RPMI8226 (cell line): ENCODE measurements around the gene BEST2.
A peak's percentile ranks its signal among the peaks of the same experiment; 100 is the strongest.

Experiments
- DNase-seq: peaks from one replicate; pipeline ENCODE4 v3.0.0-alpha.2; 2015

Gene BEST2

DNA sequence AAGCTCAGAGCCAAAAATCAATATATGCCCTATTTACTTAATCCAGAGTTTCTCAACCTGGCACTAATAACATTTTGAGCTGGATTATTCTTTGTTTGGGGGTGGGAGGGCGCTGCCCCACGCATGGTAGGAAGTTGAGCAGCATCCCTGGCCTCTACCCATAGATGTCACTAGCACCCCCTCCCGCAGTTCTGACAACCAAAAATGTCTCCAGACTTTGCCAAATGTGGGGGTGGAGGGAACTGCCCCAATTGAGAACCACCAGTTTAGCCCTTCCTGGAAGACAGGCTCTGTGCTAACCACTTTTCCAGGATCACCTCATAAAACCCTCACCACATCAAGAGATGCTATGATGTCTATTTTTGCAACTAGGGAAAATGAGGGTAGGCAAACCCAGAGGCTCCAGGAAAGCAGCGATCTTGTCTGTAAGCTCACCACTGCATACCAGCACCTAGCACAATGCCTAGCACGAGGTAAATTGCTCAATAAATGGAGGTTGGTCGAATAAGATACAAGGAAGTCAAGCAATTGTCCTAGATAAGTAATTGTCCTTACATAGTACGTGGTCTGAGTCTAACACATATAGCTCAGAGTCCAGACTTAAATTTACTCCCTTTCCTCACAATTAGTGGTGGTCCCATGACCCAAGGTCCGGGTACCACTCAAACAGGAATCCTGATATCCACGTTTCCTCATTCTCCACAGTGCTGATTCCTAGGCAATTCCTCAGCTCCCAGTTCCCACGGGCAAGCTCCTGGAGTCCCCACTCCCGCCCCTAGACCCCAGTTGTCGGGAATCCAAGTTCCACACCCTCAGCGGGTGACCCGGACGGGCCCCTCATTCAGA is 18.0 kb upstream of the BEST2 start:
- DNase-seq, result peak; percentile 80

DNA sequence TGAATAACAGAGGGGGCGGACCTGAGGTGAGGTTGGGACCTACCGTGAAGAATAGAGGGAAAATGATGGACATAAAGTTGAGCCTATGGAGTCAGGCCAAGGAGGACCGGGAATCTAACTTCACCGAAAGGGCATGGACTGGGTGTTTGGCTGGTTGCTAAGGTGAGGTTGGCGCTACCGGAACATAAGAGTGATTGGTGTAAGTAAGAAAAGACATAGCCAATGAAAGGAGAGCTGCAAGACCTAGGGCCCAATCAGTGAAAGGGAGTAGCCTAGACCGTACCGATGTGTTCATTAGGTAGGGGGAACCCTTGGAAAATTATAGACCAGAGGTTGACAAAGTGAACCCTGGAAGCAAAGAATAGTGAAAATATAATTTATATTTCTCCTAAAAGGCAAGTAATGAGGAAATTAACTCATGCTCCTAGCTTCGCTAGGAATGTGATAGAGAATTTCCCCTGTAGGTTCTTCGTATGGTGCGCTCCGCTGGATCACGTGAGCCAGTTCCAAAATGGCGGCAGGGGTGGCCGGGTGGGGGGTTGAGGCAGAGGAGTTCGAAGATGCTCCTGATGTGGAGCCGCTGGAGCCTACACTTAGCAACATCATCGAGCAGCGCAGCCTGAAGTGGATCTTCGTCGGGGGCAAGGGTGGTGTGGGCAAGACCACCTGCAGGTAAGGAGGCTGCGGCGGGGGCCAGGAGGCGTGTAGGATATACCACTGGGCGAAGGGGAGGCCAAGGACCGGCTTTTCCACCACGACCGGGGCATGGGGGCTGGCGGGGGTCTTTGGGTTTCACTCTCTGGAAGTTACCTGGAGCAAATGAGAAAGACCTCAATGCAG is 14.4 kb upstream of the BEST2 start, which contains the start of gene GET3:
Gene GET3, plus strand, starts transcription at position 503 of the 840 bp plus-strand sequence. Its CDS starts 9 bp downstream, at position 512.
- peak; percentile 92 for DNase-seq

DNA sequence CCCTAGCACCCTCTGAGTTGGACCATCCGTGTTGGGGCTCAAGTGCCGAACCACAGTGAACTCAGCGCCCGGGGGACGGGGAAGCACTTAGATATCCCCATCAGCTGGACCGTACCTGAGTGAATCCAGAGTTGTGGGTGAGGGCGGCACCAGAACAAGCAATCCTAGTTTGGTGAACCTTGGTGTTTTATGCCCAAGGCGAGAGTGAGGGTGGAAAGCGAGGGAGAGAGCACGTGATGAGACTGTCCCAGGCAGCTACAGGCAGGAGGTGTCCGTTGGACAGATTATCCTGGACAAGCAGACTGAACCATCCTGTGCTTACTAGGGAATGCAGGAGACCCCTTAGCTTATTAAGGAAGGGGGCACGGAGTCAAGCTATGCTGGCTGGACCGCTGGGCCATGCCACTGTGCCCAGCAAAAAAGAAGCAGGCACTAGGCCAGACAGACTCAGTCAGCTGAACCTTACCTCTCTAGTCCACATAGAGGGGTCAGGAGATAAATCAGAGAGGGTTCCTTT is 13.7 kb upstream of the BEST2 start:
- DNase-seq, result no peak

DNA sequence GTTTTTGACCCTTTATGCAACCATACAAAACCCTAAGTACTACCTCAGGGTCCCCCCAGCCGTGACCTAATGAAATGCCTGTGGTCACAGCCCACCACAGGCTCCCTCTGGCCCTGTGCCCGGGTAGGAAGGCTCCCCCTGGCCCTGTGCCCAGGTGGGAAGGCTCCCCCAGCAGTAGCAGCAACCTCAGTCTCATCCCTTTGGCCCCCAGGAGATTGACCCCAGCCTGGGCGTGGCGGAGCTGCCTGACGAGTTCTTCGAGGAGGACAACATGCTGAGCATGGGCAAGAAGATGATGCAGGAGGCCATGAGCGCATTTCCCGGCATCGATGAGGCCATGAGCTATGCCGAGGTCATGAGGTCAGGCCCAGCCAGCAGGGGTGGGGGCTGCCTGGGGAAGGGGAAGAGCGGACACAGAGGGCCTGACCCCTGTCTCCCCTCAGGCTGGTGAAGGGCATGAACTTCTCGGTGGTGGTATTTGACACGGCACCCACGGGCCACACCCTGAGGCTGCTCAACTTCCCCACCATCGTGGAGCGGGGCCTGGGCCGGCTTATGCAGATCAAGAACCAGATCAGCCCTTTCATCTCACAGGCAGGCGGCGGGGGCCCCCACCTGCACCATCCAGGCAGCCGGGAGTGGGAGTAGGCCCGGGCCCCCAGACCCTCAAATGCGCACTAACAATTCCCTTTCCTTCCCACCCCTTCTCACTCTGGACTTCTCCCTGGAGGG is 6.3 kb upstream of the BEST2 start:
- DNase-seq, result no peak

DNA sequence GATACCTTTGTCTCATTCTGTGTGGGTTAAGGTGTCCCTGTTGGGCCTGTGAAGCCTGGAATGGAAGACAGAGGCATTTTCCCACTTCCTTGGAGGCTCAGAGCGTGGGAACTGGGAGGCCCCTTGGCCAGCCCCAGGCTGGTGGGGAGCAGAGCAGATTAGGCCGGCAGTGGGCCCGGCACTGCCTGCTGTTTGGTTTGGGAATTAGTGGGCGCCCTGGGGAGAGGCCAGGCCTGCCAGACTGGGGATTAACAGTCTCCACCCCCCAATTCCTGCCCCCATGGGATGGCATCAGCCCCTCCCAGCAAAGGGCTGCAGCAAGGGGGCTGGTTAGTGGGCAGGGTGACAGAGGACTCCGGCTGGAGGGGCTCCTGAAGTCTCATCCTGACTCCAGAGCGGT is 3.1 kb upstream of the BEST2 start:
- no peak for DNase-seq

DNA sequence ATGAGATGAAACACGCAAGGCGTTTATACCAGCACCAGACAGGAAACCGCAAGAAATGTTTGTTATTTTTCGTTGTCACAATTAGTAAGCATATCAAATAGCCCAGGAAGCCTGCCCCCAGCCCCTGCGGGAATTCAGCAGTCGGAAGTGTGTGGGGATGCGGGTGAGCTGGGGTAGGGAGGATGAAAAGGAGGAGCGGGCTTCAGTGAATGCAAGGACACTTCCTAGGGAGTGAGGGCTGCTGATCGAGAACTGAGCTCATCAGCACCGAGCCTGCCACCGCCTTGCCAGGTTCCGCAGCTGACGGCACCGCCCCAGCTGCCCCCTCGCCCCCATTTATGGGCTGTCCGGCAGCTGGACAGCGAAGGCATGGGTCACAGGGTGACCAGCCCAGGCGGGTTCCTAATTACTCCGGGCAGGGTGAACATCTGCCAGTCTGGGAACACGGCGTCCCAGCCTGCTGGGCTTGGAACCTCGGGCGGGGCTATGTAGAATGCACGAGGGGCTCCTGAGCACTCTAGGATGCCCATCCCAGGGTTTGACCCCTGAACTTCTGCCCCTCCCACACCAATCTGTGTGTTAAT is 1.6 kb upstream of the BEST2 start:
- DNase-seq, result no peak

DNA sequence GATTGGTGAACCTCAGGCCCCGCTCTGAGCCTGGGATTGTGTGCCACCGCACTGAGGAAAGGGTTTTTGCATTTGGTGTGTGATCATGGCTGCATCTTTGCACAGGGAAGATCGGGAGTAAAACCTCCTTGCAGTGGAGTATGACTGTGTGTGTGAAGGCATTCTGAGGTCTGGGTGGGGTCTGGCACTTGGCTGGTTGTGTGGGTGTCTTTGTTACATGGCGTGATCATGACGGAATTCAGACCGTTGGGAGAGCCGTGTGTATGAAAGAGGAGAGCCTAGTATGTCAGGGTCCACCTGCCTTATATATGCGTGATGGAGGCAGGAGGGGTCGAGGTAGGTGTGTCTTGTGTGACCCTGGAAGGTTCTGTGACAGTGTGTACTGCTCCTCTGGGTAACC is 740 bp upstream of the BEST2 start:
- DNase-seq, result no peak

DNA sequence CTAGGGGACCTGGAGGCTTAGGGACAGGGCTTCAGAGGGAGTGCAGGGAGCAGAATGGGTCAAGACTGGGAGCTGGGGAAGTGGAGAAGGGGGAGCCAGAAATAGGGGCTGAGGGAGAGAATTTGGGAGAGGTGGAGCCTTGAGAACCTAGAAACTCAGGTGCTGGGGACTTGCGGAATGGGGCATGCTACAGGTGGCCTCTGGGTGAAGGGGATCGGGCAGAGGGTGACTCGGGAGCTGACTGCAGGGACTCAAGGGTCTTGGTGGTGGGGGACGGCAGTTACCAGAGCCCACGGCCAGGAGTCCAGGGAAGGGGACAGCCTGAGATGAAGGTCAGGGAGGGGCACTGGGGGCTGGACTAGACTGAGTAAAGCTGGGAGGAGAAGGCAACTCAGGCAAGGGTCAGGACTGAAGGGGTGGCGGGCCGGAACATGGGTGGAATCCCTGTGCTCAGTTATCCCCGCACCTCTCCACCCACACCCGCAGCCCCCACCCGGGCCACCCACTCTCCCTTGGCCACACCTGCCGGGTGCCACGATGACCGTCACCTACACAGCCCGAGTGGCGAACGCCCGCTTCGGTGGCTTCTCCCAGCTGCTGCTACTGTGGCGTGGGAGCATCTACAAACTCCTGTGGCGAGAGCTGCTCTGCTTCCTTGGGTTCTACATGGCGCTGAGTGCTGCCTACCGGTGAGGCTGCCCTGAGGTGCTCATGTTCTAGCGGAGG is 628 bp downstream of the BEST2 start:
- no peak for DNase-seq

DNA sequence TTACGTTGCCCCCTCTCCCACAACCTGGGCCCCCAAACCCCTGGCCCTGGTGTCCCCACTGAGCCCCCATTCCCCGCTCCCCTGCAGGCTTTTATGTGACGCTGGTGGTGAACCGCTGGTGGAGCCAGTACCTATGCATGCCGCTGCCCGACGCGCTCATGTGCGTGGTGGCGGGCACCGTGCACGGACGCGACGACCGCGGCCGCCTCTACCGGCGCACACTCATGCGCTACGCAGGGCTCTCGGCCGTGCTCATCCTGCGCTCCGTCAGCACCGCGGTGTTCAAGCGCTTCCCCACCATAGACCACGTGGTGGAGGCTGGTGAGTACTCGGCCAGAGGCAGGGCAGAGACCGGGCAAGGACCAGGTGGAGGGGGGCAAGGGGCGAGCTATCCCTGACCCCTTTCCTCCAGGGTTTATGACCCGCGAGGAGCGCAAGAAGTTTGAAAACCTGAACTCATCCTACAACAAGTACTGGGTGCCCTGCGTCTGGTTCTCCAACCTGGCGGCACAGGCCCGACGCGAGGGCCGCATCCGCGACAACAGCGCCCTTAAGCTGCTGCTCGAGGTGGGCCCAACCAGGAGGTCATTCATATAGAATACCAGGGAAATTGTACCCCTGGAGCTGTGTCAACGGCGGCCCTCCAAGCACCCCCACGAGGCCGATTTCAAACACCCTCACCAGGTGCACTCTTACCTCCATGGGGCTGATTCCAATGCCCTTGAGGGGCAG is 3.0 kb downstream of the BEST2 start:
- DNase-seq, result no peak

DNA sequence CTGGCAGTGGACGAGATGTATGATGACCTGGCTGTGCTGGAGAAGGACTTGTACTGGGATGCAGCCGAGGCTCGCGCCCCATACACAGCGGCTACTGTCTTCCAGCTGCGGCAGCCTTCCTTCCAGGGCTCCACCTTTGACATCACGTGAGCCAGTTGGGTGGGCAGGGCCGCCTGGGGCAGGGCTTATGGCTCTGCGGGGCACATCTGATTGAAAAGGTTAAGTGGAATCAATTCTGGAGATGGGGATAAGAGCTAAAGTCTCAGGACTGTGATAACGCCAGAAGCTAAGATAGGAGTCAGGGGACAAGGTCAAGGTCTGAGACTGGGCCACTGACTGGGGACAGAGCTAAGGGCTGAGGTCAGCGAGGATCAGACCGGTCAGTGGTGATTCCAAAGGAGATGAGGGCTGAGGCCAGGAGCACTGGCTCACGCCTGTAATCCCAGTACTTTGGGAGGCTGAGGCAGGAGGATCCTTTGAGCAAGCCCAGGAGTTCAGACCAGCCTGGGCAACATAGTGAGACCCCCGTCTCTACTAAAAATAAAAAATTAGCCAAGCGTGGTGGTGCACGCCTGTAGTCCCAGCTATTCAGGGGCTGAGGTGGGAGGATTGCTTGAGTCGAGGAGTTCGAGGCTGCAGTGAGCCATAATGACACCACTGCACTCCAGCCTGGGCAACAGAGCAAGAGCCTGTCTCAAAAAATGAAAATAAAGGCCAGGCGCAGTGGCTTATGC is 4.7 kb downstream of the BEST2 start:
- DNase-seq, result no peak

DNA sequence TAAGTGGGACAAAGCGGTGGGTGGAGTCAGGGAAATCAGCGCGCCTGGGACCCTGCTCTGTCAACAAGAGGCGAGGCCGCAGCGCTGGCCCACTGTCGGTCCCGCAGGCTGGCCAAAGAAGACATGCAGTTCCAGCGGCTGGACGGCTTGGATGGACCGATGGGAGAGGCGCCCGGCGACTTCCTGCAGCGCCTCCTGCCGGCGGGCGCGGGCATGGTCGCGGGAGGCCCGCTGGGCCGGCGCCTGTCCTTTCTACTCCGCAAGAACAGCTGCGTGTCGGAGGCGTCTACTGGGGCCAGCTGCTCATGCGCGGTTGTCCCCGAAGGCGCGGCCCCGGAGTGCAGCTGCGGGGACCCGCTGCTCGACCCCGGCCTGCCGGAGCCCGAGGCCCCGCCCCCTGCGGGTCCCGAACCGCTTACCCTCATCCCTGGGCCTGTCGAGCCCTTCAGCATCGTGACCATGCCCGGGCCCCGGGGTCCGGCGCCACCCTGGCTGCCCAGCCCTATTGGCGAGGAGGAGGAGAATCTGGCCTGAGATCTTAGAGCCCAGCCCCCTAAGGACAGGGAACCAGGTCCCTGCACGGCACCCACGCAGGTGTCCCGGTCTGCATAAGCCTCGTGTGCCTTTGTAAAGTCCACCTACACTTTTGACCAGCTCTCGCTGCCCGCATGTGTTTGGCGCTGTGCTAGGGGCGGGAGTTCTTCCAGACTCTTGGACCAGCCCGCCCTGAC is 6.1 kb downstream of the BEST2 start:
- peak; percentile 75 for DNase-seq

DNA sequence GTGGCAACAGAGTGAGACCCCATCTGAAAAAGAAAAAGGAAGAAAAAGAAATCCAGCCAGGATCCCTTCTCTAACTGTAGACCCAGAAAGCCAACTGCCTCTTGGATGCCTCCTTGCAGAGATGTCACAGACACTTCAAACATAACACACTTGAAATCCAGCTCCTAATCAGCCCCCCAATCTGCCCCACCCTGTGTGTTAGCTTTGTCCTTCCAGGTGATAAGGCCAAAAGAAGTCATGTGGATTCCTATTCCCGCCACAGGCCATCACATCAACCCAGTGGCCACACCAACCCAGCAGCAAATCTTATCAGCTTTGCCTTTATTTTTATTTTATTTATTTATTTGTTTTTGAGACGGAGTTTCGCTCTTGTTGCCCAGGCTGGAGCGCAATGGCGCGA is 8.1 kb downstream of the BEST2 start:
- no peak for DNase-seq

DNA sequence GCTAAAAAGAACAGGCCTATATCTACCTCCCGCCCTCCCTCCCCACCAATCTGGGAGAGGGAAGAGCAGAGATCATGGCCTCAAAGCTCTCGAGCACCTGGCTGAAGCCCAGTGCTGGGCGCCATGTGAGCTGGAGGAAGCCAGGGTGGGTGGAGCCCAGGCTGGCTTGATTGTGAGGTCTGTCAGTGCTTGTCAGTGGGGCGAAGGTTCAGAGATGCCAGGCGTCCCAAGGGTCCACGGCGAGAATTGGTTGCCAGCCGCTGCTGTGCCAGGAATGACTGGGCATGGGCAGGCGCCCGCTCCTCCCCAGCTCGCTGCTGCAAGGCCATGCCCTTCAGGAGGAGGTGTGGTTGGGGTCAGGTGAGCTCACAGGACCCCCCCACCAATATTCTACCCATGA is 11.5 kb downstream of the BEST2 start:
- no peak for DNase-seq

DNA sequence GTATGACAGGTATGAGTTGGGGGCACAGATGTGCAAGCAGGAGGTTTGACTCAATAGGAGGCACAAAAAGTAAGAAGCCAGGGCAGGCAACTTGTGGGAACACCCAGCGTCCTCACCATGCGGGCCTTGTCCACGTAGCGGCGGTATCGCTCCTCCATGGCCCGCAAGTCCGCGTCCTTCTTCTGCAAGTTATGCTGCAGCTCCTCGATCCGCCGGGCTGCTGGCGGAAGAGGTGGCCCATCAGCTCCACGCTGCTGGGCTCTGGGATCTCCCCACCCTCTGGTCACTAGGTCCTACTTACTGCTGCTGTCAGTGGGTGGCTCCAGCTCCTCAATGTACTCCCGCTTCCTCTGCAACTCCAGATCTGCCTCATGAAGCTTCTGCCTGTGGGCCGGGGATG is 13.1 kb downstream of the BEST2 start:
- no peak for DNase-seq

DNA sequence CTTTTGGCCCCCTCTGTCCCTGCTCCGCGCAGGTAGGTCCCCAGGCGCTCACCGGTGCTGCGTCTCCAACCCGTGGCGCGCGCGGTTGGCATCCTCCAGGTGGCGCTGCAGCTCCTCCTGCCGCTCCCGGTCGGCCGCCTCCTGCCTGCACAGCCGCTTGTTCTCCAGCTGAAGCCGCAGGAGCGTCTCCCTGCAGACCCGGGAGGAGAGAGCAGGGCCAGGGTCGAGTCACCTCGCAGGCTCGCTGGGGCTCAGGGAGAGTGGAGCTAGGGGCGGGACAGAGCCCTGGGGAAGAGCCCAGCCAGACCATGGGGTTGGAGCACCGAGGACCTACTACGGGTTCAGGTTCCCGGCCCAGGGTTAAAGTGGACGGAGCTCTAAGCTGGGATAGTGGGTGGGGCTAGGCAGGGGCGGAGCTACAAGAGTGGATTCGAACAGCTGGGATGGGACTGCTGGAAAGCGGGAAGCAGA is 14.5 kb downstream of the BEST2 start:
- peak; percentile 84 for DNase-seq

DNA sequence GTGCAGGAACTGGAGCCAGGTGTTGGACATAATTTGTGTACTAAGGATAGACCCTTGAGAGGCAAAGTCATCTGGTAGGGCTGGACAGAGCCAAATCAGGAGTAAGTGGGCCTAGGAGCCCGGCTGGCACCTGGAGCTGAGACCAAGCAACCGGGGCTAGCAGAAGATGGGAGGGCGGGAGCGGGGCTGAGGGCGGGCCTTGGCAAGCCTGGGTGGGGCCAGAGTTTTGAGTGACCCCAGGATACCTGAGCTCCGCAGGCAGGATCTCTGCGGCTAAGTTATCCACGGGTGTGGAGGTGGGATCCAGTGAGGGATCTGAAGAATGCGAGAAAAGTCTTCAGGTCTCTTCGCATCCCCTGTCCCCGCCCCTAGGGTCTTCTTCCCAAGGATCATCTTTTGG is 15.6 kb downstream of the BEST2 start:
- DNase-seq, result no peak

DNA sequence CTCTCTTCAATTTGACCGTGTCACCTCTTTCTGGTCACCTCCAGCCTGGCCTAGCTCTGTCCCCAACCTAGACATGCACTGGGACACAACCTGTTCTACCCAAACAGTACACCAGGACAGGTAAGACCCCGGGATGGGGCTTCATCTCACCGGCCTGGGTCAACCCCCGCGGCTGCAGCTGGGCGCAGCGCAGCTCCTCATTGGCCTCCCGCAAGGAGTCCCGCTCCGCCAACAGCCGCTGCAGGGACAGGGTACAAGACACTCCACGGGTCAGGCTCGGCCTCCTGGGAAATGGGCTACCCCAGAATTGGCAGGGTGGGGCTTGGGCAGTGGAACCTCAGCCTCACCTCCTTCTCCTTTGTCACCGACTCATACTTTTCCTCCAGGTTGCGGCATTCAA is 16.1 kb downstream of the BEST2 start:
- DNase-seq, result no peak

DNA sequence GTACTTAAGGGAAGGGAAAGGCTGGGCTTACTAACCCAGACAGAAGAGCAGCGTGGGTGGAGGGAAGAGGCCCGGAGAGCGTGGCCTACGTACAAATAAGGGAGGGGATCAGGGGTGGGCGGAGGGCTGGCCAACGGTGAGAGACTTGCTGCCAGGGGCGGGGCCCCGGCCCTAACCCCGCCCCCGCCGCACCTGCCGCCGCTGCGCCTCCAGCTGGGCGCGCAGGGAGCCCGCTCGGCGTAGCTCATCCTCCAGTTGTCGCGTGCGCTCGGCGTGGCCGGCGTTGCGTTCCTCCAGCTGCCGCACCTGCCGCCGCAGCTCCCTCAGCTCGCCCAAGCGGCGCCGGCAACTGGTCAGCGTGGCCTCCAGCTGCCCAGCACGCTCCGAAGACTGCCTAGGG is 18.1 kb downstream of the BEST2 start:
- no peak for DNase-seq

DNA sequence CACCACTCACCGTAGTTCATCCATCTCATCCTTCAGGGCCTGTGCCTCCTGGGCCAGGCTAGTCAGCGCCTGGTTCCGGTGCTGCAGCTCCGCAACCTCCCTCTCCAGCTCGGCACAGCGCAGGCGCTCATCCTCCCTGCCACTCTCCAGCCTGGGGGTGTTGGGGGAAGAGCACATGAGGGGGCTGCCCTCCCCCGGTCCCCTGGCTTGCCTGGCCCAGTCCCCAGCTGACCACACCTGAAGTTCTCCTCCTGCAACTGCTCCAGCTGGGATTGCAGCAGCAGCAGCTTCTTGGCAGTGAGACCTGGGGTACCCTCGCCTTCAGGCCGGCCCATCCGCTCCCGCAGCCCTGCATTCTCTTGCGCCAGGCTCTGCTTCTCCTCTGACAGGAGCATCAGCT is 19.3 kb downstream of the BEST2 start:
- DNase-seq, result no peak

DNA sequence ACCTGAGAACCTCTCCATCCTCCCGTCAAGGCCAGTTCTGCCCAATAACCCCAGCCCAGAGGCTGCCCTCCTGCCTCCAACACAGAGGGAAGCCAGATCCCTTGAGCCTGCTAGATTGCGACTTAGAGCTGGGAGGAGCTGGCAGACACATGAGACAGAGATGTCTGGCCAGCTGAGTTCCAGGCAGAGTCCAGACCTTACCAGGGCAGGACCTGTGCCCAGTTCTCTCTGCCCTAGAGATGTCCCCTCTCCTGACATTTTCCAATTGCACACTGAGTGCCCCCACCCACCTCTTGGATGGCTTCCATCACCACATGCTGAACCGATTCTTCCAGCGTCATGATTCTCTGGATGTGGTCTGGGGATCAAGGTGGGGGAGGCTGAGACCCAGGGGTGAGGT is 20.7 kb downstream of the BEST2 start:
- DNase-seq, result no peak
